DMS 273 (cell line): ENCODE data around the gene UBN1.

Source experiments
- DNase-seq: peaks from one replicate; lab custom pipeline; 2025; ENCODE audit not compliant: unreplicated experiment; lab: John Stamatoyannopoulos, UW

UBN1 gene

DNA sequence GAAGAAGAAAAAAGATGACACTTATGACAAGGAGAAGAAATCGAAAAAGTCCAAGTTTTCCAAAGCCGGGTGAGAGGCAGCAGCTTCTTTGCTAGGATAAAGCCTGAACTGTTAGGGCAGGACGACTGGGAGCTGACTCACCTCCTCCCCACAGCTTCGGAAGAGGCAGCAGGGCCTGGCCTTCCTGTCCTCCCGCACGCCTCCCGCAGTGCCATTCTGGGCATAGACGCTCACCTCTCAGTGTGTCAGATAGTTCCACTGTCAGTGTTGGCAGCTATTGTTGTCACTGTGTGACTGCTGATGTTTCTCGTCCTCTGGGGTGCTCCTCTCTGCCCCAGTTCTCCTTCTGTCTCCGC, 12.6 kb downstream of the UBN1 start:
- DNase-seq = no peak

DNA sequence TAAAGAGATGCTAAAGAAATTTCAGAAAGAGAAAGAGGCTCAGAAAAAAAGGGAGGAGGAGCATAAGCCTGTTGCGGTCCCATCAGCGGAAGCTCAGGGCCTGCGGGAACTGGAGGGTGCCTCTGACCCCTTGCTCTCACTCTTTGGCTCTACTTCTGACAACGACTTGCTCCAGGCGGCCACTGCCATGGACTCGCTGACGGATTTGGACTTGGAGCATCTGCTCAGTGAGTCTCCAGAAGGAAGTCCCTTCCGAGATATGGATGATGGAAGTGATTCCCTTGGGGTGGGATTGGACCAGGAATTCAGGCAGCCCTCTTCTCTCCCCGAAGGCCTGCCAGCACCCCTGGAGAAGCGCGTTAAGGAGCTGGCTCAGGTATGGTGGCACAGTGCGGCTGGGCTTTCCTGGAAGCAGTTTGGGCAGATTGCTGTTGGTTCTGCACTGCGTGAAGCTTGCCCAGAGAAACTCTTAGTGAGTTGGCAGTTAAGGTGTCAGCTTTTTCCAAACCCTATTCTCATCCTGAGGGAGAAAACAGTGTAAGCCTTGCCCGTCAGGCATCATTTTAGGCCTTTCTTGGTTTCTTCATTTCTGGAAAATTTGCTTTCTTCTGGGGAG, 13.6 kb downstream of the UBN1 start:
- DNase-seq = no peak

DNA sequence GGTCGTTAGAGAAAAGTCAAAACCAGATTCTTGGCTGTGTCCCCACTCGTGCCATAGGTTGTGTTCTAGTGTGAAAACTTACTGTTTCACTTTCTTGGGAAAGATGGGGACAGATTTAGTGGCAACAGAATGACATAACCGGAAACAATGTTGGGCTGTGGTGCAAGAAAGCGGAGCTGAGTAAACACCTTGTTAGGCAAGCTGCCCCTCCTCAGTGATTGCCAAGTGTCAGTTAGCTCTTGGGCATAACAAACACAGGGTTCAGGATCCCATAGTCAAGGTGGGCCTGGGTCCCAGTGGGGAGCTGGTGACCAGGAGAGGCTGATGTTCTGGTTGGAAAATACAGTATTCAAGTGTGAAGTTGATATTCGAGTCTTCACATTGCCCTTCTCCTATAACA, 15.4 kb downstream of the UBN1 start:
- no peak for DNase-seq

DNA sequence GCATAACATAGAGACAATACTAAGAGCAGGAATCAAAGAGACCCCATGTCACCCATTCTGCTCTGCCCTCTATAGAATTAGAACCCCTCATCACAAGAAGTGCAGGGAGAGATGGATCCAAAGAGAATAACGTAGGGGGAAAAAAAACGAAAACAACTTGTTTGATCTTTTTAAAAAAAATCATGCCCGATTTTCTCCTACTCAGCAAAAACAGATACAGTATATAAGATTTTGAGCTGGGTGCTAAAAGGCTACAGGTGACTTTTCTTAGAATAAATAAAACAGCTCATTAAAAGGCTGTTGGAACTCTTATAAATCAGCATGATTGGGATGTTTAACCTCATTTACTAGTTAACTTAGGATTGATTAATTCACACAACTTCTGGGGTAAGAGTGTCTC, 17.4 kb downstream of the UBN1 start:
- DNase-seq = no peak

DNA sequence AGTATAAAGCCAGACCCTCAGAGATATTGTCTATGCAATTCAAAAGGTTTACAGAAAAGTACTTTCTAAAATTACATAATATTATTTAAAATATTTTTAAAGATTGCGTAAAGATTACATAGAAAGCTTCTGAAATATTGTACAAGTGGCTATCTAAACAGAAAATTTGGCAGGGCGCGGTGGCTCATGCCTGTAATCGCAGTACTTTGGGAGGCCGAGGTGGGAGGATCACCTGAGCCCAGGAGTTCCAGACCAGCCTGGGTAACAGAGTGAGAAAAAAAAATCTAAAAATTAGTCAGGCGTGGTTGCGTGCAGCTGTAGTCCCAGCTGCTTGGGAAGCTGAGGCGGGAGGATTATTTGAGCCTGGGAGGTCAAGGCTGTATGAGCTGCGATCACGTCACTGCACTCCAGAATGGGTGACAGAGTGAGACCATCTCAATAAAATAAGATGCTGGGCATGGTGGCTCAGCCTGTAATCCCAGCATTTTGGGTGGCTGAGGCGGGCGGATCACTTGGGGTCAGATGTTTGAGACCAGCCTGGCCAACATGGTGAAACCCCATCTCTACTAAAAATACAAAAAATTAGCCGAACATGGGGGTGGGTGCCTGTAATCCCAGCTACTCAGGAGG, 18.1 kb downstream of the UBN1 start:
- no peak for DNase-seq

DNA sequence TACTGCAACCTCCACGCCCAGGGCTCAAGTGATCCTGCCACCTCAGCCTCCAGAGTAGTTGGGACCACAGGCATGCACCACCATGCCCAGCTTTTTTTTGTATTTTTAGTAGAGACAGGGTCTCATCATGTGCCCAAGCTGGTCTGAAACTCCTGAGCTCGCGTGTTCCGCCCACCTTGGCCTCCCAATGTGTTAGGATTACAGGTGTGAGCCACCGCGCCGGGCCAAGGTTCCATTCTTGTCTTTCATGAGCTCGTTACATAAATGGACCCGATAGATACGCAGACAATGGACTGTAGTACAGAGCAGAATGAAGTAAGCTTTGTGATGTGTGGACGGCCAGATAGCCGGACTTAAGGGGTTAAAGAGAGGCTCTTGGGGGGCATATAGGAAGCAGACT, 19.3 kb downstream of the UBN1 start:
- no peak for DNase-seq

DNA sequence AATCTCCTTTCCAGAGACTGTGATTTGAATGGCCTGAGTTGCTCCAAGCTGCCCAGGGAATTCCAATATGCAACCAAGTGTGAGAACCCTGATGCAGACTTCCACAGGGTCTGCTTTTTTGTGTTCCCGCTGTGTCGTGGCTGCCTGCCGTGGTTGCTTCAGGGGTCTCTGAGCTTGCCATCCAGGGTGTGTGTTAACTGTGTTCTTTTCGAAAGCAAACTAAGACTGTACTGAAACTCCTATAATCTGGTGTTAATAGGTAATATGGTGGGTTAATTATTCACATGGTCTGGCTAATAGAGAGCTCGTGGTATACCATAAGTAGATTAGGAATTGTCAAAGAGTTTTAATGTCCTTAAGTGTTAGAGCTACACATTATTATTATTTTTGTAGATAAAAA, 20.7 kb downstream of the UBN1 start:
- DNase-seq = no peak

DNA sequence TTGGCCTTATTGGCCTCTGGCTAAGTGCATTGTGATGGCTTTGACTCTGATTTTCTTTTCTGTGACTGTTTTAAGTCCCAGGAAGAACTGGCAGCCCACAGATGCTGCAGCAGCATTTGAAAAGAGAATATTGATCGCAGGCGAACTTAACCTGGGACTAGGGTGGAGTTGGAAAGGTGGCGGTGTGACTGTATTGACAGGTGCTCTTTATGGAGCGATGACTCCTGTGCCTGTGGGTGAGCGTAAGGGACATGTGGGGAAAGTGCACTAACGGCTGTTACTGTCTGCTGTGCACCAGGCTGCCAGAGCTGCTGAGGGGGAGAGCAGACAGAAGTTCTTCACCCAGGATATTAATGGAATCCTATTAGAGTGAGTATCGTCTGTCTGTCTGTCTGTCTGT, 21.3 kb downstream of the UBN1 start:
- DNase-seq = no peak

DNA sequence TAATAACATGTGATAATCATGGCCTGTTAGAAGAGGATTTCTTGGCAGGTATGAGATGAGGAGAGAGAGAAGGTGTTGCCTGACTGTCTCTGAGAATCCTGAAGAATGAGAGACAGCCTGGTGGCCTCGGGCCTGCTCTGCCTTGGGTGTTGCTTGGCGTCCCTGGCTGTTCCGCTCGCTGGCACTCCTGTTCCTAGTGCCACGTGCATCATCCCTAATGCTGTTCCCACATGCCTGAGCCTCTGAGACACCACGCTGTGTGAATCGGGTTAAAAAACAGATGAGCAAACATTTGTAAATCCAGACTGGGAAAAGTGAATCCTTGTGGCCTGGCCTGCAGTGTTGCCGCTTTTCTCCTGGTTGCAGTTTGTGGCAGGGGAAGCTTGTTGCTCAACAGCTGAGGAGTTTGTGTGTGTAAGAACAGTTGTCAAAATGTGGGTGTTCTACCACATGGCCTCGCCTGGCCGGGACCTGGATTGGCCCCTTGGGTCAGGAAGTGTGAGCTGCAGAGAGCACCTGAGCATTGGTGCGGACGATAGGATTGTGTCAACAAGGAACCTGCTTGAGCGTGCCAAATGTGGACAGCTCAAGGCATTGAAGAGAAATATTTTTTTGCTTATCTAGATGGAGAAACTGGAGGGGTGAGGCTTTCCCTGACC, 22.0 kb downstream of the UBN1 start:
- no peak for DNase-seq

DNA sequence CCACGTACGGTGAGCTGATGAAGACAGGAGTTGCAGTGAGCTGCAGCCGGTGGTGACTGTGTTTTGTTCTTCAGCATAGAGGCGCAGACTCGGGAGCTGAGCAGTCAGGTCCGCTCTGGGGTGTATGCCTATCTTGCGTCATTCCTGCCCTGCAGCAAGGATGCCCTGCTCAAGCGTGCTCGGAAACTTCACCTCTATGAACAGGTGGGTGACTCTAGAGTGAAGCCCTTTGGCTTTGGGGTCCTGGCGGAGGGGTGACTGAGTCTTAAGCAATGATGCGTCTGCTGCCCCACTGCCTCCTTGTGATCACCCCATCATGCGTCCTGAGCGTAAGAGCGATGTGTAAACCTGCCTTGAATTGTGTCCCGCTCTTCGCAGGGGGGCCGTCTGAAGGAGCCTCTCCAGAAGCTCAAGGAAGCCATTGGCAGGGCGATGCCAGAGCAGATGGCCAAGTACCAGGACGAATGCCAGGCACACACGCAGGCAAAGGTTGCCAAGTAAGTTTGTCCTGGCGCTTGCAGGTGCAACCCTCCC, 22.9 kb downstream of the UBN1 start:
- peak; percentile 26 for DNase-seq

DNA sequence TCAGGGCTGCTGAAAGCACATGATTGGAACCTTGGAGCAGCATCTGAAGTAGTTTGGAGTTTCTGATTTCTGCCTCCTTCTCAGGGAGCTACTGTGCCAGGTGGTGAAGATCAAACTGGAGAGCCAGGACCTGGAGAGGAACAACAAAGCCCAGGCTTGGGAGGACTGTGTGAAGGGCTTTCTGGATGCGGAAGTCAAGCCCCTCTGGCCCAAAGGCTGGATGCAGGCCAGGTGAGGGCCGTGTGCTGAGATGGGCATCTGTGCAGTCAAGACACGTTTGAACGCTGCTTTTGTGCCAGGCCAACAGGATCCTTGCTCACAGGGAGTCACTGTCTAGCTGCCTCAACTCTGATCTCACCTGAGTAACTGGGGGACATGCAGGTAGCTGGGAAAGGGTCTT, 23.8 kb downstream of the UBN1 start:
- no peak for DNase-seq

DNA sequence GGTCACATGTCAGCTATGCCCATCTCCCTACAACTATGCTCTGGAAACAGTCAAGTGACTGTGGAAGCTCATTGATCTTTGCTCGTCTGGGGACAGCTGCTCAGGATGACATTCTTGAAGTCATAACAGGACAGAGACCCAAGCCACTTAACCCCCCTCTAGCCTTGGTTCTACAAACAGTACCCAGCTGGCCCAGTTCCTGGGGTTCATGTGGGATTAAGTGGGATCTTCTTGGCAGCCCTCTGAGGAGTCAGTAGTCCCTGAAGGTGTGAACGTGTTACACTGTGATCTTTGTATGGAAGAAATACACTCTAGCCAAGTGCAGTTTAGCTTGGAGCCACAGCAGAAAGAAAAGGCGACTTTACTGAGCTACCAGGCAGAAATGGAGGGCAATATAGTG, 25.8 kb downstream of the UBN1 start:
- no peak for DNase-seq

DNA sequence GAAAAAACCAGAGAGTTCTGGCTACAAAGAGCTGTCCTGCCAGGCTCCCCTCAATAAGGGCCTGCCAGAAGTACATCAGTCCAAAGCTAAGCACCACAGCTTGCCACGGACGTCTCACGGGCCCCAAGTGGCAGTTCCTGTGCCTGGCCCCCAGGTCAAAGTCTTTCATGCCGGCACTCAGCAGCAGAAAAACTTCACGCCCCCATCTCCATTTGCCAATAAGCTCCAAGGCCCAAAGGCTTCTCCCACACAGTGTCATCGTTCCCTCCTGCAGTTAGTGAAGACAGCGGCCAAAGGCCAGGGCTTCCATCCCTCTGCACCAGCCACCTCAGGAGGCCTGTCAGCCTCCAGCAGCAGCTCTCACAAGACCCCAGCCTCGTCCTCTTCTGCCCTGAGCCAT, 27.4 kb downstream of the UBN1 start:
- no peak for DNase-seq

DNA sequence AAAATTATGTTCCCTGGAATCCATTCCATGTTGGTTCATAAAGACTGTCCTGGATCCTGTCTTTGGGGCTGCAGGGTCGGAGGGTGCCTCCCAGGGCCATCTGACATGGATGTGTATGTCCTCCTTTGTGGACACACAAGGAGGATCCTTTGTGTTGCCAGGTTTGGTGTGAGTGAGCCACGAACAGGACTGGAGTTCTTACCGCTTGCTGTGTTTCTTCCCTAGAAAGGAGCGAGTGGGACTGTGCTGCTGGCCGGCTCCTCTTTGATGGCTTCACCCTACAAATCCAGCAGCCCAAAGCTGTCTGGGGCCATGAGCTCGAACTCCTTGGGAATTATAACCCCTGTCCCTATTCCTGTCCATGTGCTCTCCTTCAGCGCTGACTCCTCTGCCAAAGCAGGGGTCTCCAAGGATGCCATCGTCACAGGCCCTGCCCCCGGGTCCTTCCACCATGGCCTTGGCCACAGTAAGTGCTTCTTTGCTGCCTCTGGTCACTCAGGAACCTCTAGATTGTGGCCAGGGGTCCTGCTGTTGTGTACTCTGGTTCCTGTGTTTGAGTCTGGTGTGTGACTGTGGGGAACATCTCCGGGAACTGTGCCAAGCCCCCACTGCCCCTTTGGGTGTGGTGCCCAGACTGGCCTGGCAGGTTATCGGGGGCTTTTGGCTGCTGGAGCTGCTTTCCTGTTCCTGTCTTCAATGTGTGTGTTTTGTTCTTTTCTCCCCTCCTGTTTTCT, 29.5 kb downstream of the UBN1 start:
- DNase-seq = no peak

DNA sequence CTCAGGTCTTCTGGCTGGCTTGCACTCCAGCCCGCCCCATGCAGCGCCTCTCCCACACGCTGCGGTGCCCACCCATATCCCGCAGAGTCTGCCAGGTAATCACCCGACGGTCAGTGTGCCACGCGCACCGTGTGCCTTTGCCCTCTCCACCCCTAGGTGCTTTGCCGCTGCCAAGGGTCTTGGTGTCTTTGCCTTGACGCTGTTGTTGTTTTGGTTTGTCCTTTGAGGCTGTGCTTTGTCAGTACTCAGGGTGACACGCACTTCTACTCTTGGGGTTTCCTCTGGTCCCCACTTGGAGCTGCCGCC, 30.1 kb downstream of the UBN1 start:
- DNase-seq = no peak

DNA sequence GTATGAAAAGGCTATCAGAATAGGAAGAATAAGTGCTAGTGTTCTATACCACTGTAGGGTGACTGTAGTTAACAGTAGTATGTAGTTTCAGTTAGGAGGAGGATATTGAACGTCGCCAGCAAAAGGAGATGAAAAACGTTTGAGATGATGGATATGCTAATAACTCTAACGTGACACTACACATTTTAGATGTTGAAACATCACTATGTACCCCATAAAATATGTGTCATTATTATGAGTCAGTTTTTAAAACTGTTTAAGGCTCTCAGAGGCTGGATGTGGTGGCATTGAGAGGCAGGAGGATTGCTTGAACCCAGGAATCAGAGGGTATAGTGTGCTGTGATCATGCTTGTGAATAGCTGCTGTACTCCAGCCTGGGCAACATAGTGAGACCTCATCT, 31.8 kb downstream of the UBN1 start:
- no peak for DNase-seq

DNA sequence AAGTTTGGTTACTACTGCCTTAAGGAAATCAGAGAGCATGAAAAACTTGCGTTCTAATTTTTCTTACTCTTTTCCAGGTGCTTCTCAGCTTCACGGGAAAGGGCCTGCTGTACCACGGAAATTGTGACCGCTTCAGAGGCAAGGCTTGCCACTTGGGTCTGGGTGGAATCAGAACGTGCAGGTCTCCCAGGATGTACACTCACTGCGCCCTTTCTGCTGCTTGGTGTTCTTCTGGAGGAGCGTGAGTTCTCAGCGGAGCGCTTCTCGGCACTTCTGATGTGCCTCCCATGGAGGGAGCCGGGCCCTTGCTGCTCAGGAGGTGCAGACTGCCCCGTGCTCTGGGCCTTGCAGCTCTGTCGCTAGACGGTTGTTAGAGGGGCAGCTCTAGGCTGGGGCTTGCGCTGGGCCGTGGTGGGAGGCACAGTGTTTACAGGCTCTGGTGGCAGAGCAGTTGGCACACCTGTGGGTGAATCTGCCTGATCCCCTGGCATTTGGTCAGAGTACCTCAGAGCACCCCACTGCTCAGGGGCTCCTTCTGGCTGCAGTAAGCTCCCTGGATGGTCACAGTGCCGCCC, 32.8 kb downstream of the UBN1 start:
- DNase-seq = no peak

DNA sequence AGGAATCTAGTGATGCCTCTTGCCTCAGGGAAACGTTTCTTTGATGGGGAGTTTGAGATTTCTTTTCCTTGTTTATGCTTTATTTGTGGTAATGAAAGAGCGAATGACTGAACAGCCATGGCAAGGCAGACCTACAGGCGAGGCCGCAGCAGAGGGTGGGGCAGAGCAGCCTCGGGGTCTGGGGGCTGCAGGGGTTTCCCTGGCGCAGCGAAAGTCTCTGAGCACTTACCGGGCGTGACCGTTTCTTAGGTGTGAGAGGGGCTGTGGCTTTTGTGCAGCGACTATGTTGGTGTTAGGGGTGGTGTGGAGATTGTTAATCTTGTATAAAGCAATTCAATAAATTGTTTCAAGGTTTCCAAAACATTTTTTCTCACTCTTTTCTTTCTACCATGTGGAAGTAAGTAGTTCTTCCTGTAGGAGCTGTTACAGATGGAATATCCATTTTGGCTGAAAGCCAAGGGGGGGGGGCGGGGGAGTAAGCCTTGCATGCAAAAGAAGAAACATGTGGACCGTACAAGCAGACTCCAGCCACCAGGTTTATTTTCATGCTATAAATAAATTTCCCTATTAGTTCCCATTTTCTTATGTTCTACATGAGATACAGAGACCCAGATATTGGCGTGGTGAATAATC, 34.8 kb downstream of the UBN1 start:
- DNase-seq = peak; percentile 84

DNA sequence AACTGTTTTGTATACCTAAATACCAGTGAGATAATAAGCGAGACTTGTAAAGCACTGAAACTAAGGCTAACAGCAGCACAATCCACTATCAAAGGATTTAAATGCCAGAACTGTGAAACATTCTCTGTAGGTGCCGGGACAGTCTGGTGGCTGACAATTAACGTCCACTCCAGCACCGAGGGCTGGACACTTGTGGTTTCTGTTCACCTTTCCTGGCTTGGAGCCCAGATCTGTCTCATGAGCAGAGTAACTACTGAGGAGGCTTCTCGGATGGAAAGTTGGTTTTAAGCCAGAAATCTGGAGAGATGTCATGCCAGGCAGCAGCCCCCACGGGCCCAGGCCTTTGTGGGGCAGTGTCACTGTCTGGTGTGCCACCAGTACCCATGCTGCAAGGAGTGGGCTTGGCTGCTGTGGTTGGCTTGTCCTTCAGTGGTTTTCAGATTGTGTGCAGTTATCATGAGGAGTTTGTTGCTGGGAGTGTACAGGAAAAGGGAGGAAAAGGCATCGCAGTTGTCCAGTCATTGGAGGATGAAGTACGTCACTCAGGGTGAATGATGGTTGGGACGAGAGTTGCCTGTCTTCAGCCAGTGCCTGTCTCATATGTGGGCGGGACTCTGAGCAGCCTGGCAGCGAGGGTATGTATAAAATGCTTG, 35.5 kb downstream of the UBN1 start:
- peak; percentile 67 for DNase-seq

DNA sequence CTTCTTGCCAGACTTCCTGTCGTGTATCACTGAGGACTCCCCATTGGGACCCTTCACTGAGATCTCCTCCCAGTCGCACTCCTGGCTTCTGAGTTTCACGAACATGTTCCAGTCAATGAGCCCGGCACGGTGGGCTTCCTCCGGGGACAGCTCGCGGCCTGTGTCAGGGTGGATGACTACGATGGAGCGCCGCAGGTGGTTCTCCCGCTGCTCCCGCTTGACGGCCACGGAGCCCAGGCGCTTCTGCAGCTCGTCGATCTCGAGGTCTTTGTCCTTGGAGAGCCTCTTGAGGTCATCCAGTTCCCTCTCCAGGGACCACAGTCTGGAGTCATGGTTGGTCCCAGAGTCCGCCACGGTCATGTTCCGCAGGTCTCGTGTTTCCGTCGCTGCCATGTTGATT, 36.2 kb downstream of the UBN1 start:
- no peak for DNase-seq

DNA sequence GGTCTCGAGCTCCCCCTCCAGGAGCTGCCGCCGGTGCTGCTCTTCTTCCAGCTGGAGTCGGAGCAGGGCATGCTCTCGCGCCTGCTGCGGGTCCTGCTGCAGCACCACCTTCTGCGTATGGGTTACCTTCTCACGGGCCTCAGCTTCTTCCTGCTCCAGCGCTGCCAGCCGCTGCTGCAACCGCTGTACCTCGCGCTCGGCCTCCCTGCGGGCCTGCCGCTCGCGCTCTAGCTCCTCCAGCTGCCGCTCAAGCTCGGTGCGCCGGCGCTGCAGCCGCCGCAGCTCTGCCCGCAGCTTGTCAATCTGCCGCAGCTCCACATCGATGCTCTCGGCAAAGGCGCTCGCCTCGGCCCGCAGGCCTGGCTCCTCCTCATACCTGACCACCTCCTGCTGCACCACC, 36.9 kb downstream of the UBN1 start:
- no peak for DNase-seq
